HUES48 (cell line): ENCODE measurements around the gene SERINC5.

Source experiments
- H3K27ac ChIP-seq: one replicate; pipeline ENCODE4 v1.7.0; 2013; ENCODE audit warnings: low read depth, low read length, inconsistent platforms
- H3K27me3 ChIP-seq: 2 replicates; pipeline ENCODE4 v1.6.1; 2013; ENCODE audit warnings: mild to moderate bottlenecking, low read length; ENCODE audit not compliant: control insufficient read depth, insufficient read depth
- H3K36me3 ChIP-seq: 2 replicates; pipeline ENCODE4 v1.6.1; 2013; ENCODE audit warnings: low read length; ENCODE audit not compliant: control insufficient read depth, insufficient read depth
- H3K4me1 ChIP-seq: 2 replicates; pipeline ENCODE4 v1.6.1; 2013; ENCODE audit warnings: mild to moderate bottlenecking, low read length; ENCODE audit not compliant: control insufficient read depth, insufficient read depth
- H3K4me3 ChIP-seq: 2 replicates; pipeline ENCODE4 v1.5.1; 2013; ENCODE audit warnings: mild to moderate bottlenecking, low read depth, low read length
- H3K9ac ChIP-seq: 2 replicates; pipeline ENCODE4 v1.6.1; 2013; ENCODE audit warnings: mild to moderate bottlenecking, low read depth, low read length, moderate library complexity
- H3K9me3 ChIP-seq: 2 replicates; pipeline ENCODE4 v1.6.1; 2013; ENCODE audit warnings: low read length; ENCODE audit not compliant: control insufficient read depth, insufficient read depth

SERINC5 gene

DNA sequence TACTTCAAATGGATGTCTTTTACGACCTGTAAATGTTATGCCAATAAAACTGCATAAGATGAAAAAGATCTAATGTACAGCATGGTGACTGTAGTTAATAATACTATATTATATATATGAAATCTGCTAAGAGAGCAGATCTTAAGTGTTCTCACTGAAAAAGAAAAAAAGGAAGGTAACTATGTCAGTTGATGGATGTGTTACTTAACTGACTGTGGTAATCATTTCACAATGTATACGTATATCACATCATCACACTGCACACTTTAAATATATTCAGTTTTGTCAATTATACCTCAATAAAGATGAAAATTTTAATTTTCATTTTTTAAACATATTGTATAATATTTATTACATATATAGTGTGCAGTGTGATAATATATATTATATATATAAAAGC is 188.8 kb downstream of the SERINC5 start:
- Histone ChIP-seq H3K27me3 (no peaks in the 10 kb centered on the region), H3K36me3 (no peaks in the 10 kb centered on the region), H3K27ac (no peak overlapping the region), H3K4me3 (no peak overlapping the region), H3K9me3 (no peaks in the 10 kb centered on the region), H3K4me1 (peaks cover 13% of the 10 kb centered on the region), H3K9ac (no peak overlapping the region)

DNA sequence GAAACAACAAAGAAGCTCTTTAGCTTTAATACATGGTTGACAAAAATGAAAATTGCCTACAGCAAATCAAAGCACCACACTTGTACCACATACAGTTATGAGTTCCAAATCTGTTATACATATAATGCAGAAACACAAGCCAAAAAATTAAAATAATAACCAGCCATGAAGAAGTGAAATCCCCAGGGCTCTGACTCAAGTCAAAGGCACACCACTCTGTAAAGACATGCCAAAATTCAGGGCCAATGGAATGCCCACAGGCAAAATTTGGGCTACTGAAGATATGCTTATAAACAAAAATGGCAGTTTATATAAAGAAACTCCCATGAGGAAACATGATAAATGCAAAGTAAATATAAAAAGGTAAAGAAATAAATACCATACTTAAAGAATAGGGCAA is 191.7 kb downstream of the SERINC5 start:
- no peak overlapping the region for H3K4me3 ChIP-seq
- H3K9me3 ChIP-seq, result no peaks in the 10 kb centered on the region
- peaks cover 7% of the 10 kb centered on the region; the same call in 1 of the 2 replicates for H3K4me1 ChIP-seq
- no peaks in the 10 kb centered on the region for H3K27me3 ChIP-seq
- H3K36me3 ChIP-seq, result no peaks in the 10 kb centered on the region
- no peak overlapping the region for H3K27ac ChIP-seq
- no peak overlapping the region for H3K9ac ChIP-seq
